HepG2 (cell line): Measurements from ENCODE around the gene KDM4E. TPM values are rescaled to one million over a fixed set of nuclear protein-coding genes. Genes with fewer than 3 reads are reported as not detected.

Experiments
- EHMT2 ChIP-seq: fragments of 200-600 bp; sonication (generic); IDR thresholded peaks from 2 replicates; pipeline ENCODE4 v1.7.0; 2017; ENCODE audit warnings: antibody characterized with exemption, low read depth, low read length, borderline replicate concordance
- FOSL1 ChIP-seq: sonication (generic); formaldehyde crosslinking; IDR thresholded peaks from 2 replicates; pipeline ENCODE4 v1.9.0; 2021; ENCODE audit warnings: missing genetic modification reagents, borderline replicate concordance
- GABPB1 ChIP-seq: IDR thresholded peaks from 2 replicates; pipeline ENCODE4 v1.6.1; 2016; ENCODE audit warnings: mild to moderate bottlenecking, missing genetic modification reagents, moderate library complexity, missing compliant biosample characterization
- HOXA5 ChIP-seq: sonication (generic); formaldehyde crosslinking; IDR thresholded peaks from 2 replicates; pipeline ENCODE4 v1.4.0; 2020; ENCODE audit warnings: missing genetic modification reagents
- MAFG ChIP-seq: sonication (generic); formaldehyde crosslinking; IDR thresholded peaks from 2 replicates; pipeline ENCODE4 v1.5.1; 2020; ENCODE audit warnings: mild to moderate bottlenecking, missing genetic modification reagents
- NR2F6 ChIP-seq, 2 experiments: IDR thresholded peaks; 2 replicates each; pipeline ENCODE4 v1.6.1; 2016; ENCODE audit warnings: antibody characterized with exemption in 1 of 2, mild to moderate bottlenecking in 1 of 2
- SIN3A ChIP-seq: IDR thresholded peaks from 2 replicates; pipeline ENCODE4 v1.6.1; 2011; ENCODE audit warnings: low read depth, mild to moderate bottlenecking, control low read depth, low read length, borderline replicate concordance
- SNAPC2 ChIP-seq: sonication (generic); formaldehyde crosslinking; IDR thresholded peaks from 2 replicates; pipeline ENCODE4 v1.8.1; 2022; ENCODE audit warnings: mild to moderate bottlenecking, missing genetic modification reagents
- TSC22D2 ChIP-seq: sonication (generic); formaldehyde crosslinking; IDR thresholded peaks from 2 replicates; pipeline ENCODE4 v1.5.1; 2020; ENCODE audit warnings: missing genetic modification reagents, mild to moderate bottlenecking, borderline replicate concordance
- ZNF382 ChIP-seq: sonication (generic); formaldehyde crosslinking; IDR thresholded peaks from 2 replicates; pipeline ENCODE4 v1.5.0; 2020; ENCODE audit warnings: missing genetic modification reagents, mild to moderate bottlenecking, borderline replicate concordance
- ZNF619 ChIP-seq: sonication (generic); formaldehyde crosslinking; IDR thresholded peaks from 2 replicates; pipeline ENCODE4 v1.4.0; 2020; ENCODE audit warnings: mild to moderate bottlenecking, missing genetic modification reagents
- ZSCAN22 ChIP-seq: sonication (generic); formaldehyde crosslinking; IDR thresholded peaks from 2 replicates; pipeline ENCODE4 v1.4.0; 2020; ENCODE audit warnings: mild to moderate bottlenecking, missing genetic modification reagents
- polyA plus RNA-seq, 8 experiments: library from polyadenylated mRNA; depleted of rRNA in 3 of 8; stranded (reverse) in 7 of 8; unstranded in 1 of 8; fragments of >200 nt; fragmentation: Illumina TruSeq in 4 of 8; extraction: Trizol in 4 of 8; gene quantifications; 2 replicates each; pipeline versions ENCODE4 v1.2.1 to v1.2.3, GENCODE V29; 2011 to 2016; ENCODE audit warnings: low read depth in 4 of 8, missing spikeins in 1 of 8, mixed read lengths in 1 of 8; ENCODE audit not compliant: insufficient read depth in 1 of 8
- total RNA-seq, 5 experiments: library from RNA; depleted of rRNA; stranded (reverse); fragments of >200 nt; fragmentation: Illumina TruSeq; extraction: Trizol; gene quantifications; 2 replicates each; pipeline ENCODE4 v1.2.3, GENCODE V29; 2016; ENCODE audit warnings: low read depth in 1 of 5
- TF ChIP-seq, protein P1 (sequence below): sonication (generic); formaldehyde crosslinking; IDR thresholded peaks from 2 replicates; pipeline ENCODE4 v1.9.0; 2021; ENCODE audit warnings: missing genetic modification reagents, mild to moderate bottlenecking, borderline replicate concordance
- TF ChIP-seq, protein P2 (sequence below): sonication (generic); formaldehyde crosslinking; IDR thresholded peaks from 2 replicates; pipeline ENCODE4 v1.8.0; 2022; ENCODE audit warnings: mild to moderate bottlenecking, missing genetic modification reagents, moderate library complexity
- TF ChIP-seq, protein P3 (sequence below), 2 experiments: sonication (generic) in 1 of 2; formaldehyde crosslinking in 1 of 2; IDR thresholded peaks; 2 replicates each; pipeline versions ENCODE4 v1.6.1 to v1.9.0; 2014 to 2022; ENCODE audit warnings: antibody characterized with exemption in 1 of 2, borderline replicate concordance in 1 of 2, inconsistent platforms in 1 of 2, low read depth in 1 of 2, missing genetic modification reagents in 1 of 2
- TF ChIP-seq, protein P4 (sequence below): sonication (generic); formaldehyde crosslinking; conservative IDR thresholded peaks from 2 replicates; pipeline ENCODE4 v1.4.0; 2020; ENCODE audit warnings: missing genetic modification reagents

The KDM4E gene
- total and polyA plus RNA-seq, 2 of the 13 experiments (the other 11 are each of a cell fraction or from before 2014, with no cell fraction given): not detected

DNA sequence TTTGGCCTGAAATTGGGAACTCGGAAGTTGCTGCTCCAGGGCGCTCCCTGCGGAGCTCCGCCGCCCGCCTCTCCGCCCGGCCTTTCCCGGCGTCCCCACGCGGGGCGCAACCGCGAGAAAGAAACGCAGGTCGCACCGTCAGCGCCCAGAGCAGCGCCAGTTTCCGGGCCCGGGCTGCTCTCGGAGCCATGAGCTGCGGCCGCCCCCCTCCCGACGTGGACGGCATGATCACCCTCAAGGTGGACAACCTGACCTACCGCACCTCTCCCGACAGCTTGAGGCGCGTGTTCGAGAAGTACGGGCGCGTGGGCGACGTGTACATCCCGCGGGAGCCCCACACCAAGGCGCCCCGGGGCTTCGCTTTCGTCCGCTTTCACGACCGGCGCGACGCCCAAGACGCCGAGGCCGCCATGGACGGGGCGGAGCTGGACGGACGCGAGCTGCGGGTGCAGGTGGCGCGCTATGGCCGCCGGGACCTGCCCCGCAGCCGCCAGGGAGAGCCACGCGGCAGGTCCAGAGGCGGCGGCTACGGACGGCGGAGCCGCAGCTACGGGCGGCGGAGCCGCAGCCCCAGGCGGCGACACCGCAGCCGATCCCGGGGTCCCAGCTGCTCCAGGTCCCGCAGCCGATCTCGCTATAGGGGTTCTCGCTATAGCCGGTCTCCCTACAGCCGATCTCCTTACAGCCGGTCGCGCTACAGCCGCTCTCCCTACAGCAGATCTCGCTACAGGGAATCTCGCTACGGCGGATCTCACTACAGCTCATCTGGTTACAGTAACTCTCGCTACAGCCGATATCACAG is 42.2 kb downstream of the KDM4E start (continued):
- TF ChIP-seq, protein P1, sequence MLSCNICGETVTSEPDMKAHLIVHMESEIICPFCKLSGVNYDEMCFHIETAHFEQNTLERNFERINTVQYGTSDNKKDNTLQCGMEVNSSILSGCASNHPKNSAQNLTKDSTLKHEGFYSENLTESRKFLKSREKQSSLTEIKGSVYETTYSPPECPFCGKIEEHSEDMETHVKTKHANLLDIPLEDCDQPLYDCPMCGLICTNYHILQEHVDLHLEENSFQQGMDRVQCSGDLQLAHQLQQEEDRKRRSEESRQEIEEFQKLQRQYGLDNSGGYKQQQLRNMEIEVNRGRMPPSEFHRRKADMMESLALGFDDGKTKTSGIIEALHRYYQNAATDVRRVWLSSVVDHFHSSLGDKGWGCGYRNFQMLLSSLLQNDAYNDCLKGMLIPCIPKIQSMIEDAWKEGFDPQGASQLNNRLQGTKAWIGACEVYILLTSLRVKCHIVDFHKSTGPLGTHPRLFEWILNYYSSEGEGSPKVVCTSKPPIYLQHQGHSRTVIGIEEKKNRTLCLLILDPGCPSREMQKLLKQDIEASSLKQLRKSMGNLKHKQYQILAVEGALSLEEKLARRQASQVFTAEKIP: no peak
- TF ChIP-seq, protein P2, sequence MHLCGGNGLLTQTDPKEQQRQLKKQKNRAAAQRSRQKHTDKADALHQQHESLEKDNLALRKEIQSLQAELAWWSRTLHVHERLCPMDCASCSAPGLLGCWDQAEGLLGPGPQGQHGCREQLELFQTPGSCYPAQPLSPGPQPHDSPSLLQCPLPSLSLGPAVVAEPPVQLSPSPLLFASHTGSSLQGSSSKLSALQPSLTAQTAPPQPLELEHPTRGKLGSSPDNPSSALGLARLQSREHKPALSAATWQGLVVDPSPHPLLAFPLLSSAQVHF (CRISPR knock-in tag): no peak
- TF ChIP-seq SIN3A: no peak
- TF ChIP-seq, protein P3, sequence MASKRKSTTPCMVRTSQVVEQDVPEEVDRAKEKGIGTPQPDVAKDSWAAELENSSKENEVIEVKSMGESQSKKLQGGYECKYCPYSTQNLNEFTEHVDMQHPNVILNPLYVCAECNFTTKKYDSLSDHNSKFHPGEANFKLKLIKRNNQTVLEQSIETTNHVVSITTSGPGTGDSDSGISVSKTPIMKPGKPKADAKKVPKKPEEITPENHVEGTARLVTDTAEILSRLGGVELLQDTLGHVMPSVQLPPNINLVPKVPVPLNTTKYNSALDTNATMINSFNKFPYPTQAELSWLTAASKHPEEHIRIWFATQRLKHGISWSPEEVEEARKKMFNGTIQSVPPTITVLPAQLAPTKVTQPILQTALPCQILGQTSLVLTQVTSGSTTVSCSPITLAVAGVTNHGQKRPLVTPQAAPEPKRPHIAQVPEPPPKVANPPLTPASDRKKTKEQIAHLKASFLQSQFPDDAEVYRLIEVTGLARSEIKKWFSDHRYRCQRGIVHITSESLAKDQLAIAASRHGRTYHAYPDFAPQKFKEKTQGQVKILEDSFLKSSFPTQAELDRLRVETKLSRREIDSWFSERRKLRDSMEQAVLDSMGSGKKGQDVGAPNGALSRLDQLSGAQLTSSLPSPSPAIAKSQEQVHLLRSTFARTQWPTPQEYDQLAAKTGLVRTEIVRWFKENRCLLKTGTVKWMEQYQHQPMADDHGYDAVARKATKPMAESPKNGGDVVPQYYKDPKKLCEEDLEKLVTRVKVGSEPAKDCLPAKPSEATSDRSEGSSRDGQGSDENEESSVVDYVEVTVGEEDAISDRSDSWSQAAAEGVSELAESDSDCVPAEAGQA (IDR thresholded peaks at IDR 0.05; ENCODE audit: low read depth): no peak
- TF ChIP-seq, protein P3 (CRISPR knock-in tag; IDR thresholded peaks at IDR 0.05; ENCODE audit: borderline replicate concordance): peak; percentile 64; the same call in 1 of the 2 replicates
- TF ChIP-seq TSC22D2 (CRISPR knock-in tag): no peak
- TF ChIP-seq EHMT2: no peak
- no peak for TF ChIP-seq FOSL1 (CRISPR knock-in tag)
- no peak for TF ChIP-seq SNAPC2 (CRISPR knock-in tag)
- TF ChIP-seq, protein P4, sequence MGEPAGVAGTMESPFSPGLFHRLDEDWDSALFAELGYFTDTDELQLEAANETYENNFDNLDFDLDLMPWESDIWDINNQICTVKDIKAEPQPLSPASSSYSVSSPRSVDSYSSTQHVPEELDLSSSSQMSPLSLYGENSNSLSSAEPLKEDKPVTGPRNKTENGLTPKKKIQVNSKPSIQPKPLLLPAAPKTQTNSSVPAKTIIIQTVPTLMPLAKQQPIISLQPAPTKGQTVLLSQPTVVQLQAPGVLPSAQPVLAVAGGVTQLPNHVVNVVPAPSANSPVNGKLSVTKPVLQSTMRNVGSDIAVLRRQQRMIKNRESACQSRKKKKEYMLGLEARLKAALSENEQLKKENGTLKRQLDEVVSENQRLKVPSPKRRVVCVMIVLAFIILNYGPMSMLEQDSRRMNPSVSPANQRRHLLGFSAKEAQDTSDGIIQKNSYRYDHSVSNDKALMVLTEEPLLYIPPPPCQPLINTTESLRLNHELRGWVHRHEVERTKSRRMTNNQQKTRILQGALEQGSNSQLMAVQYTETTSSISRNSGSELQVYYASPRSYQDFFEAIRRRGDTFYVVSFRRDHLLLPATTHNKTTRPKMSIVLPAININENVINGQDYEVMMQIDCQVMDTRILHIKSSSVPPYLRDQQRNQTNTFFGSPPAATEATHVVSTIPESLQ (CRISPR knock-in tag): no peak
- peak; percentile 72 for TF ChIP-seq HOXA5
- TF ChIP-seq NR2F6 (IDR thresholded peaks at IDR 0.05): no peak
- TF ChIP-seq NR2F6 (CRISPR knock-in tag; IDR thresholded peaks at IDR 0.05): peak; percentile 30; the same call in 1 of the 2 replicates
- TF ChIP-seq MAFG (CRISPR knock-in tag): no peak
- TF ChIP-seq ZNF619 (CRISPR knock-in tag): peak; percentile 62
- TF ChIP-seq ZNF382: no peak
- peak; percentile 54; the same call in 1 of the 2 replicates for TF ChIP-seq ZSCAN22
- peak; percentile 89 for TF ChIP-seq GABPB1 (CRISPR knock-in tag)
